H1 (cell line): ENCODE results near the gene CDH12. TPM values are rescaled to one million over a fixed set of nuclear protein-coding genes. Genes with fewer than 3 reads are reported as not detected.

ENCODE experiments used
- CTCF ChIA-PET: fragments of 300-600 bp; sonication (Branson Sonifier 250); formaldehyde crosslinking; loops from one replicate; lab custom pipeline; 2021; ENCODE audit not compliant: partially characterized antibody; lab: Charles Lee
- POLR2A ChIA-PET: fragments of 300-600 bp; sonication (Branson Sonifier 250); formaldehyde crosslinking; loops from one replicate; lab custom pipeline; 2021; ENCODE audit warnings: inconsistent platforms; ENCODE audit not compliant: partially characterized antibody; lab: Charles Lee
- DNase-seq, 2 experiments: peaks; one replicate each; pipeline versions ENCODE4 v3.0.0 to v3.0.0-alpha.2; 2010 to 2022; ENCODE audit warnings: low spot score in 2 of 2, low read depth in 1 of 2, mixed read lengths in 1 of 2
- FAIRE-seq: peaks from 2 replicates; lab custom pipeline; 2011; peaks lifted over from hg19 to GRCh38; lab: Jason Lieb, UNC
- H2AFZ ChIP-seq: 2 replicates; pipeline ENCODE4 v1.8.1; 2012; ENCODE audit warnings: low read length, inconsistent platforms
- H2AK5ac ChIP-seq: 2 replicates; pipeline ENCODE4 v1.6.1; 2013; ENCODE audit warnings: low read depth, low read length
- H2BK120ac ChIP-seq: replicated peaks from 2 replicates; pipeline ENCODE3; 2013; ENCODE audit warnings: low read depth, low read length, inconsistent platforms
- H2BK12ac ChIP-seq: 2 replicates; pipeline ENCODE4 v1.6.1; 2013; ENCODE audit warnings: low read depth, low read length
- H2BK15ac ChIP-seq: 2 replicates; pipeline ENCODE4 v1.6.1; 2013; ENCODE audit warnings: low read length
- H2BK20ac ChIP-seq: 2 replicates; pipeline ENCODE4 v1.6.1; 2013; ENCODE audit warnings: low read length
- H2BK5ac ChIP-seq: 2 replicates; pipeline ENCODE4 v1.6.1; 2013; ENCODE audit warnings: low read depth, low read length
- H3K14ac ChIP-seq: 2 replicates; pipeline ENCODE4 v1.6.1; 2013; ENCODE audit warnings: inconsistent platforms; ENCODE audit not compliant: insufficient read length
- H3K18ac ChIP-seq: 2 replicates; pipeline ENCODE4 v1.6.1; 2013; ENCODE audit warnings: low read length; ENCODE audit errors: extremely low read depth
- H3K23ac ChIP-seq: 2 replicates; pipeline ENCODE4 v1.6.1; 2013; ENCODE audit warnings: inconsistent platforms; ENCODE audit not compliant: insufficient read length
- H3K23me2 ChIP-seq: 2 replicates; pipeline ENCODE4 v1.6.1; 2013; ENCODE audit warnings: low read depth, low read length
- H3K27ac ChIP-seq: 2 replicates; pipeline ENCODE4 v1.6.1; 2011; ENCODE audit warnings: low read depth, low read length, inconsistent platforms
- H3K27me3 ChIP-seq, 4 experiments: replicated peaks in 1 of 4; 1 replicate in 1 of 4; 2 replicates in 3 of 4; pipeline versions ENCODE4 v1.6.1 to v1.8.1; 2011 to 2013; ENCODE audit warnings: low read length in 3 of 4, mild to moderate bottlenecking in 3 of 4, inconsistent platforms in 2 of 4, mixed read lengths in 2 of 4, moderate library complexity in 1 of 4; ENCODE audit not compliant: control insufficient read depth in 3 of 4, insufficient read depth in 3 of 4; ENCODE audit errors: extremely low read depth in 1 of 4
- H3K36me3 ChIP-seq, 4 experiments: 2 replicates each; pipeline versions ENCODE4 v1.6.1 to v1.8.1; 2011 to 2013; ENCODE audit warnings: mild to moderate bottlenecking in 4 of 4, low read length in 3 of 4, moderate library complexity in 2 of 4, control low read depth in 1 of 4, inconsistent platforms in 1 of 4; ENCODE audit not compliant: insufficient read depth in 4 of 4, control insufficient read depth in 2 of 4
- H3K4ac ChIP-seq: replicated peaks from 2 replicates; pipeline ENCODE3; 2013; ENCODE audit warnings: low read length, low read depth, mixed read lengths, inconsistent platforms; ENCODE audit not compliant: insufficient read length
- H3K4me1 ChIP-seq, 4 experiments: replicated peaks in 1 of 4; 1 replicate in 1 of 4; 2 replicates in 3 of 4; pipeline versions ENCODE4 v1.6.1 to v1.8.1; 2011 to 2013; ENCODE audit warnings: low read length in 3 of 4, inconsistent platforms in 2 of 4, mixed read lengths in 1 of 4; ENCODE audit not compliant: insufficient read depth in 4 of 4, control insufficient read depth in 3 of 4
- H3K4me2 ChIP-seq, 2 experiments: 2 replicates each; pipeline versions ENCODE4 v1.6.1 to v1.8.1; 2011 to 2013; ENCODE audit warnings: low read depth in 2 of 2, low read length in 2 of 2, control low read depth in 1 of 2, inconsistent platforms in 1 of 2, mild to moderate bottlenecking in 1 of 2; ENCODE audit not compliant: insufficient read depth in 1 of 2
- H3K4me3 ChIP-seq, 4 experiments: fragments of 200-600, 300-600 bp in 1 of 4; sonication (generic), shearing (Covaris generic), sonication (Bioruptor Twin) in 1 of 4; 2 replicates each; pipeline versions ENCODE4 v1.5.1 to v1.8.1; 2011 to 2016; ENCODE audit warnings: low read length in 4 of 4, low read depth in 3 of 4, control low read depth in 2 of 4, inconsistent platforms in 2 of 4, mild to moderate bottlenecking in 2 of 4, mixed read lengths in 1 of 4, moderate library complexity in 1 of 4; ENCODE audit not compliant: insufficient read depth in 2 of 4; ENCODE audit errors: extremely low read depth in 1 of 4
- H3K56ac ChIP-seq: replicated peaks from 2 replicates; pipeline ENCODE3; 2013; ENCODE audit warnings: low read depth, mild to moderate bottlenecking, mixed read lengths, low read length, inconsistent platforms; ENCODE audit not compliant: insufficient read length
- H3K79me1 ChIP-seq: 2 replicates; pipeline ENCODE4 v1.6.1; 2013; ENCODE audit warnings: low read depth, low read length, control low read depth
- H3K79me2 ChIP-seq, 2 experiments: 2 replicates each; pipeline versions ENCODE4 v1.6.1 to v1.8.1; 2012 to 2013; ENCODE audit warnings: low read length in 2 of 2, mild to moderate bottlenecking in 2 of 2, inconsistent platforms in 1 of 2; ENCODE audit not compliant: insufficient read depth in 2 of 2, control insufficient read depth in 1 of 2
- H3K9ac ChIP-seq, 4 experiments: replicated peaks in 1 of 4; 1 replicate in 1 of 4; 2 replicates in 3 of 4; pipeline versions ENCODE4 v1.6.1 to v1.8.1; 2011 to 2013; ENCODE audit warnings: low read depth in 3 of 4, low read length in 3 of 4, control low read depth in 2 of 4, mild to moderate bottlenecking in 2 of 4, moderate library complexity in 2 of 4, inconsistent platforms in 1 of 4; ENCODE audit errors: extremely low read depth in 1 of 4
- H3K9me3 ChIP-seq, 2 experiments: 2 replicates each; pipeline versions ENCODE4 v1.6.1 to v1.8.1; 2012 to 2013; ENCODE audit warnings: mild to moderate bottlenecking in 2 of 2, moderate library complexity in 2 of 2, control low read depth in 1 of 2, inconsistent platforms in 1 of 2, low read depth in 1 of 2, low read length in 1 of 2, mixed read lengths in 1 of 2; ENCODE audit not compliant: insufficient read depth in 2 of 2
- H4K20me1 ChIP-seq, 2 experiments: replicated peaks in 1 of 2; 2 replicates each; pipeline versions ENCODE3 to v1.8.1; 2011 to 2013; ENCODE audit warnings: inconsistent platforms in 2 of 2, low read length in 2 of 2, mild to moderate bottlenecking in 1 of 2; ENCODE audit not compliant: insufficient read depth in 2 of 2, control insufficient read depth in 1 of 2
- H4K5ac ChIP-seq: 2 replicates; pipeline ENCODE4 v1.6.1; 2013; ENCODE audit warnings: low read length, low read depth, mixed read lengths, inconsistent platforms; ENCODE audit not compliant: insufficient read length
- H4K8ac ChIP-seq: 2 replicates; pipeline ENCODE4 v1.8.0; 2013; ENCODE audit warnings: mild to moderate bottlenecking, moderate library complexity, low read length, inconsistent platforms; ENCODE audit not compliant: insufficient read depth; ENCODE audit errors: extremely low read depth
- H4K91ac ChIP-seq: replicated peaks from 2 replicates; pipeline ENCODE3; 2013; ENCODE audit warnings: low read length, mixed read lengths, inconsistent platforms; ENCODE audit not compliant: insufficient read length
- BRCA1 ChIP-seq: IDR thresholded peaks from 2 replicates; pipeline ENCODE4 v1.6.1; 2012; ENCODE audit warnings: low read depth, low read length, improper control_type of control experiment
- CBX8 ChIP-seq: fragments of 300-800, 300-1000 bp; sonication (generic); IDR thresholded peaks from 2 replicates; pipeline ENCODE4 v1.7.1; 2016; ENCODE audit warnings: low read depth, low read length, borderline replicate concordance
- CREB1 ChIP-seq: IDR thresholded peaks from 2 replicates; pipeline ENCODE4 v1.6.1; 2012; ENCODE audit warnings: inconsistent platforms
- GTF2F1 ChIP-seq: IDR thresholded peaks from 2 replicates; pipeline ENCODE4 v1.6.1; 2012; ENCODE audit warnings: low read depth, low read length, improper control_type of control experiment, borderline replicate concordance
- HDAC6 ChIP-seq: IDR thresholded peaks from one replicate; pipeline ENCODE4 v1.7.1; 2012; ENCODE audit warnings: low read depth, mild to moderate bottlenecking, inconsistent platforms, low read length, moderate library complexity
- JUN ChIP-seq: IDR thresholded peaks from 2 replicates; pipeline ENCODE4 v1.6.1; 2011; ENCODE audit warnings: low read depth, mild to moderate bottlenecking, improper control_type of control experiment, low read length
- KDM1A ChIP-seq: fragments of 200-600, 300-600 bp; sonication (generic); IDR thresholded peaks from 2 replicates; pipeline ENCODE4 v1.7.1; 2016; ENCODE audit warnings: mild to moderate bottlenecking, low read length, borderline replicate concordance
- KDM5A ChIP-seq: fragments of 200-600 bp; IDR thresholded peaks from 2 replicates; pipeline ENCODE4 v1.7.1; 2012; ENCODE audit warnings: mild to moderate bottlenecking, low read length, inconsistent platforms, mixed read lengths
- MAX ChIP-seq: IDR thresholded peaks from 2 replicates; pipeline ENCODE4 v1.6.1; 2012; ENCODE audit warnings: inconsistent platforms
- NRF1 ChIP-seq: IDR thresholded peaks from 2 replicates; pipeline ENCODE4 v1.6.1; 2011; ENCODE audit warnings: mild to moderate bottlenecking, low read depth, low read length, improper control_type of control experiment
- RBBP5 ChIP-seq: IDR thresholded peaks from 2 replicates; pipeline ENCODE4 v1.7.1; 2012; ENCODE audit warnings: low read depth, mild to moderate bottlenecking, inconsistent platforms, low read length, moderate library complexity, borderline replicate concordance
- SIN3A ChIP-seq, 2 experiments: IDR thresholded peaks in 1 of 2; conservative IDR thresholded peaks in 1 of 2; 2 replicates each; pipeline ENCODE4 v1.6.1; 2011 to 2012; ENCODE audit warnings: low read length in 2 of 2, improper control_type of control experiment in 1 of 2, low read depth in 1 of 2, mild to moderate bottlenecking in 1 of 2
- SP1 ChIP-seq: IDR thresholded peaks from 2 replicates; pipeline ENCODE4 v1.6.1; 2011; ENCODE audit warnings: low read depth, low read length
- SUZ12 ChIP-seq: fragments of 200-600 bp; sonication (generic); IDR thresholded peaks from 2 replicates; pipeline ENCODE4 v1.6.1; 2012; ENCODE audit warnings: mild to moderate bottlenecking, inconsistent platforms, low read length, moderate library complexity, mixed read lengths
- TCF12 ChIP-seq: IDR thresholded peaks from 2 replicates; pipeline ENCODE4 v1.6.1; 2011; ENCODE audit warnings: low read depth, mild to moderate bottlenecking, low read length
- ZNF274 ChIP-seq: IDR thresholded peaks from 2 replicates; pipeline ENCODE4 v1.7.0; 2012; ENCODE audit warnings: low read length, borderline replicate concordance; ENCODE audit errors: extremely low read depth
- WGBS, 2 experiments: shearing (Covaris generic) in 1 of 2; methylation state at CpG; one replicate each; pipeline versions ENCODE4 v1.1.6 to v1.1.7; 2013 to 2015; ENCODE audit warnings: low lambda C conversion rate in 2 of 2, mixed read lengths in 2 of 2, inconsistent platforms in 1 of 2, low coverage in 1 of 2, missing lambda C conversion rate in 1 of 2; ENCODE audit not compliant: insufficient replicate concordance in 2 of 2, insufficient coverage in 1 of 2, insufficient read length in 1 of 2; ENCODE audit errors: extremely low coverage in 1 of 2, missing lambda C conversion rate in 1 of 2; 5-methylcytosine and 5-hydroxymethylcytosine counted together
- polyA plus RNA-seq, 7 experiments: library from polyadenylated mRNA; depleted of rRNA in 3 of 7; stranded (reverse) in 5 of 7; unstranded in 2 of 7; fragments of >200 nt in 5 of 7; fragments of 200-250 nt in 2 of 7; gene quantifications; 1 replicate in 5 of 7; 2 replicates in 1 of 7; 4 replicates in 1 of 7; pipeline versions ENCODE4 v1.2.1 to v1.2.3, GENCODE V29; 2011 to 2013; ENCODE audit warnings: missing spikeins in 2 of 7, mixed read lengths in 2 of 7
- total RNA-seq: library from RNA; stranded (reverse); fragmentation: NEBNext Ultra II Directional; extraction: Animal tissue kit (Norgen Biotek cat#: 25700); gene quantifications from 2 replicates; pipeline ENCODE4 v1.2.1, GENCODE V29; 2021

The CDH12 gene
- total and polyA plus RNA-seq, 2 of the 8 experiments (the other 6 are each of a cell fraction or from before 2014, with no cell fraction given), result 0.03 TPM; not detected in 1

- H3K4ac ChIP-seq, result no peak overlapping the region
- no peaks in the 10 kb centered on the region for H3K9me3 ChIP-seq
- no peaks in the 10 kb centered on the region for H4K20me1 ChIP-seq
- H4K91ac ChIP-seq, result no peak overlapping the region
- 100% methylated on average over 1 of the region's 1 CpG; no CpG with 5 or more reads in 1 of the 2 experiments for WGBS, 2 experiments
- no peak overlapping the region for H4K5ac ChIP-seq
- no peak overlapping the region for H2BK12ac ChIP-seq
- H2BK15ac ChIP-seq, result no peak overlapping the region
- POLR2A ChIA-PET, result no interaction called here
- DNase-seq (no peak), FAIRE-seq (no peak)
- no peak overlapping the region for H3K4me2 ChIP-seq
- no peaks in the 10 kb centered on the region for H3K4me1 ChIP-seq
- no peaks in the 10 kb centered on the region for H3K79me2 ChIP-seq
- CTCF ChIA-PET, result interaction anchor here (0.5 to 1.2 kb wide), 3 partner anchors 10 to 1815 kb away, joined by 3 read pairs; no protein-coding TSS in a partner anchor
- H2AK5ac ChIP-seq, result no peak overlapping the region
- H3K36me3 ChIP-seq, result no peaks in the 10 kb centered on the region
- no peak overlapping the region for H3K56ac ChIP-seq
- no peak overlapping the region for H3K18ac ChIP-seq
- no peaks in the 10 kb centered on the region for H3K23me2 ChIP-seq
- no peak overlapping the region for H3K14ac ChIP-seq
- no peak overlapping the region for H4K8ac ChIP-seq
- no peaks in the 10 kb centered on the region for H3K79me1 ChIP-seq
- no peak overlapping the region for H2BK120ac ChIP-seq
- H3K9ac ChIP-seq, result no peak overlapping the region
- no peak overlapping the region for H3K27ac ChIP-seq
- no peak overlapping the region for H3K23ac ChIP-seq
- no peak overlapping the region for H2AFZ ChIP-seq
- no peak overlapping the region for H2BK5ac ChIP-seq
- no peak overlapping the region for H3K4me3 ChIP-seq
- H2BK20ac ChIP-seq, result no peak overlapping the region
- no peaks in the 10 kb centered on the region for H3K27me3 ChIP-seq
- TF ChIP-seq BRCA1, result no peak
- no peak for TF ChIP-seq SP1
- TF ChIP-seq CBX8, result no peak
- TF ChIP-seq SUZ12, result no peak
- no peak for TF ChIP-seq SIN3A (conservative IDR thresholded peaks at IDR 0.05 in 1 of 2, IDR thresholded peaks at IDR 0.05 in 1 of 2; ENCODE audit: low read depth in 1 of 2, low read length in 2 of 2)
- no peak for TF ChIP-seq RBBP5
- TF ChIP-seq GTF2F1, result no peak
- TF ChIP-seq KDM1A, result no peak
- TF ChIP-seq MAX, result no peak
- TF ChIP-seq NRF1, result no peak
- TF ChIP-seq JUN, result no peak
- TF ChIP-seq ZNF274, result no peak
- no peak for TF ChIP-seq HDAC6
- no peak for TF ChIP-seq KDM5A
- TF ChIP-seq TCF12, result no peak
- TF ChIP-seq CREB1, result no peak
These were observed 615.1 kb downstream of the CDH12 start for GRCh38 chr5:22238047-22238446.
